Mononuclear cell (primary cell): ENCODE data around the gene ABHD15. TPM values are rescaled to one million over a fixed set of nuclear protein-coding genes. Genes with fewer than 3 reads are reported as not detected.

Experiments
- H3K27me3 ChIP-seq: 2 replicates; pipeline ENCODE4 v1.6.0; 2011; ENCODE audit warnings: low read length, control low read depth; ENCODE audit not compliant: insufficient read depth
- H3K4me1 ChIP-seq: 2 replicates; pipeline ENCODE4 v1.5.1; 2011; ENCODE audit warnings: mild to moderate bottlenecking, low read length, control low read depth; ENCODE audit not compliant: insufficient read depth
- H3K4me3 ChIP-seq: 2 replicates; pipeline ENCODE4 v1.5.1; 2011; ENCODE audit warnings: mild to moderate bottlenecking, low read length, moderate library complexity
- H3K9me3 ChIP-seq: 2 replicates; pipeline ENCODE4 v1.5.1; 2011; ENCODE audit warnings: low read depth, mild to moderate bottlenecking, control low read depth, low read length
- total RNA-seq: library from RNA; depleted of rRNA; stranded (reverse); fragments of >200 nt; gene quantifications from one replicate; pipeline ENCODE4 v1.2.3, GENCODE V29; 2012

The ABHD15 gene
- total RNA-seq, 1 donor = 8.9 TPM

DNA sequence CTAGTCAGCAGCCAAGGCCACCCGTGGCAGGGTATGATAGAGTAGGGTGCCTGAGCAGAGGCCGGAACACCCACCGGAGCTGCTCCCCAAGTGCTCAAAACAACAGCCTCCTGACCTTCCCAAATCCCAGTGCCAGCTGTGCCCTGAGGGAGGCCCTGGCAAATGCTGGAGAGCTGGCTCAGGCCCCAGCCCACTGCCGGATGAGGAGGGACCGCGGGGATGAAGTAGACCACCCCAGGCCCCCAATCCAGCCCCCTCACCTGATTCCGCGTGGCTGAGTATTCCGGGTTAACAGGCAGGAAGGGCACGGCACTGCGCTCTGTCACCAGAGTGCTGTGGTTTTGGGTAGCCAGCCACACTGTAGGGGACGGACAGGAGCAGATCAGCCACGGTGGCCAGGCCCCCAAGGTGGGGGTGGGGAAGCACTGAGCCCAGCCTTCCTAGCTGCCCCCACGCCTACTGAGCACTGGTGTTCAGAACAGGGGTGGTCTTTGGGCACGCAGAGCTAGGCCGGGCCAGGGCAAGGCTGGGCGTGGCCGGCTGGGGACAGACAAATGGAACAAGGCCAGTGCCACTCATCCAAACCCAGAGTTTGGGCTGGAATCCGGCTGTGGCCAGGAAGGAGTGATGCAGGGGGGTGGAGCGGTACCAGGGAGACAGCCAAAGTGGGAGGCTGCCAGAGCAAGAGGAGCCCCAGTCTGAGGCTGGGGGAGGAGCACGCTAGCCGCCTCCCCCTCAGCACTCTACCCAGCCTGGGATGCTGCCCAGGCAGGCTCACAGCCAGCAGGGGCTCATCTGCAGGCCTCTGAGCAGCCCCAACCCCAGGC lies 10.8 kb upstream of the ABHD15 start:
- H3K9me3 ChIP-seq = no peaks in the 10 kb centered on the region
- no peaks in the 10 kb centered on the region for H3K27me3 ChIP-seq
- H3K4me1 ChIP-seq = peaks cover 11% of the 10 kb centered on the region
- no peak overlapping the region for H3K4me3 ChIP-seq

DNA sequence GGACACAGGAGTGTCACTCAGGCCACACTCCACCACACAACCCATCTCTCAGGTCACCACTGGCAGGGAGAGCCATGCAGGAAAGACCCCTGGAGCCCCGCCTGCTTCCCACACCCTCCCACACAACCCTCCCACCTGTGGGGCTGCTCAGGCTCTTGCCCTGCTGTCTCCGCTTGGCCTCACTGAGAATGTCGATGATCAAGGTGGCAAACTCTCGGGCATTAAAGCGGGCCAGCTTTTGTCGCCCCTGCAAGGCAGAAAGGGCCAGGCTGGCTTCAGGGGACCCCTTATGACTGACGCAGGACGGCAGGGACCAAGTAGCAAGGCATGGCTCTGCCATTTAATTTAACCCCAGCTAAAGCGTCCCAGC lies 10.1 kb upstream of the ABHD15 start:
- H3K4me3 ChIP-seq = no peak overlapping the region
- H3K4me1 ChIP-seq = peaks cover 11% of the 10 kb centered on the region
- H3K27me3 ChIP-seq = no peaks in the 10 kb centered on the region
- no peaks in the 10 kb centered on the region for H3K9me3 ChIP-seq

GRCh38 chr17:29576214-29577000 lies 9.6 kb upstream of the ABHD15 start:
- H3K27me3 ChIP-seq = no peaks in the 10 kb centered on the region
- H3K9me3 ChIP-seq = no peaks in the 10 kb centered on the region
- peaks cover 11% of the 10 kb centered on the region for H3K4me1 ChIP-seq
- H3K4me3 ChIP-seq = no peak overlapping the region

GRCh38 chr17:29575511-29576213 lies 8.8 kb upstream of the ABHD15 start:
- Histone ChIP-seq H3K9me3 (no peaks in the 10 kb centered on the region), H3K4me3 (no peak overlapping the region), H3K4me1 (peaks cover 11% of the 10 kb centered on the region), H3K27me3 (no peaks in the 10 kb centered on the region)

GRCh38 chr17:29574732-29575510 lies 8.1 kb upstream of the ABHD15 start:
- Histone ChIP-seq H3K4me1 (peaks cover 8% of the 10 kb centered on the region), H3K27me3 (no peaks in the 10 kb centered on the region), H3K4me3 (no peak overlapping the region), H3K9me3 (no peaks in the 10 kb centered on the region)

- peaks cover 14% of the 10 kb centered on the region for H3K4me1 ChIP-seq
- no peak overlapping the region for H3K4me3 ChIP-seq
Measured at GRCh38 chr17:29573871-29574731, 7.3 kb upstream of the ABHD15 start.

DNA sequence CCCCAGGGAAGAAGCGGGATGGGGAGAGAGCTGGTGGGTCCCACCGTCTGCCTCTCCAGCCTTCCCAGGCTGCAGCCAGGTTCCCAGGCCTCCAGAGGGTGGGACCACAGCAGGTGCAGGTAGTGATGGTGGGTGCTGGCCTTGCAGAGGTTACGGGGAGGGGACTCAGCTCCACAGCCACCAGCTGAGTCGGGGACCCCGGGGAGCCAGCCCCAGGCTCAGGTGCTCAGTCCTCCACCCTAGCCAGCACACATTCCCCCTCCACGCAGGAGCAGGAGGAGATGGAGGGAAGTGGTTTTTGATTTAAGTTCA lies 6.7 kb upstream of the ABHD15 start:
- H3K27me3 ChIP-seq = no peaks in the 10 kb centered on the region
- no peak overlapping the region for H3K4me3 ChIP-seq
- H3K4me1 ChIP-seq = peaks cover 18% of the 10 kb centered on the region
- H3K9me3 ChIP-seq = no peaks in the 10 kb centered on the region

More at GRCh38 chr17:29573871-29574731, 7.3 kb upstream of the ABHD15 start:
- Histone ChIP-seq H3K9me3 (no peaks in the 10 kb centered on the region), H3K27me3 (no peaks in the 10 kb centered on the region)

GRCh38 chr17:29572691-29573557 lies 6.1 kb upstream of the ABHD15 start:
- H3K9me3 ChIP-seq = no peaks in the 10 kb centered on the region
- H3K27me3 ChIP-seq = no peaks in the 10 kb centered on the region
- H3K4me3 ChIP-seq = no peak overlapping the region
- H3K4me1 ChIP-seq = peaks cover 20% of the 10 kb centered on the region

GRCh38 chr17:29571883-29572681 lies 5.2 kb upstream of the ABHD15 start:
- Histone ChIP-seq H3K4me1 (peaks cover 24% of the 10 kb centered on the region), H3K9me3 (no peaks in the 10 kb centered on the region), H3K27me3 (no peaks in the 10 kb centered on the region), H3K4me3 (no peak overlapping the region)

DNA sequence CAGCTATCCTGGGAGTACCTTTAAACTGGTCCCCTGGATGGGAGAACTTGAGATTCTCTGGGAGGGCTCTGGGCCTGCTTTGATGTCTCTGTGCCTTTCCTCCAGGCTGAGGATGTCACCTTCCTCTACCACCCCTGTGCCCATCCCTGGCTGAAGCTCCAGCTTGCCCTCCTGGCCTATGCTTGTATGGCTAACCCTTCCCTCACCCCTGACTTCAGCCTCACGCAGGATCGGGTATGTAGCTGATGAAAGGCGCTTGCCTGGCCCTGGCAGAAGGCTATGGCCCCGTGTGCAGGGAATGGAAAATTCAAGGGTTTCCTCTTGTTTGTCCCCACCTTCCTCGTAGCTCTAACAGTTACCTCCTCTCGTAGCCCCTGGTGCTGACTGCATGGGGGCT lies 4.6 kb upstream of the ABHD15 start:
- H3K4me1 ChIP-seq = peaks cover 24% of the 10 kb centered on the region
- H3K4me3 ChIP-seq = no peak overlapping the region
- H3K27me3 ChIP-seq = no peaks in the 10 kb centered on the region

GRCh38 chr17:29570521-29570920 lies 3.7 kb upstream of the ABHD15 start:
- no peaks in the 10 kb centered on the region for H3K9me3 ChIP-seq
- no peak overlapping the region for H3K4me3 ChIP-seq
- H3K4me1 ChIP-seq = peaks cover 32% of the 10 kb centered on the region
- no peaks in the 10 kb centered on the region for H3K27me3 ChIP-seq

More for the DNA sequence above, 4.6 kb upstream of the ABHD15 start:
- no peaks in the 10 kb centered on the region for H3K9me3 ChIP-seq

GRCh38 chr17:29569245-29569950 lies 2.6 kb upstream of the ABHD15 start:
- peak overlapping the region; percentile 62 for H3K4me3 ChIP-seq
- H3K9me3 ChIP-seq = no peaks in the 10 kb centered on the region
- H3K4me1 ChIP-seq = peaks cover 43% of the 10 kb centered on the region
- H3K27me3 ChIP-seq = no peaks in the 10 kb centered on the region
